ENCODE measurements around the gene SMC1B. TPM values are rescaled to one million over a fixed set of nuclear protein-coding genes. Genes with fewer than 3 reads are reported as not detected.

Gene SMC1B
- total and polyA plus RNA-seq, 4 donors = 0.02 to 0.05 TPM; not detected in 2

- TF ChIP-seq EGR1 (IDR thresholded peaks at IDR 0.05; ENCODE audit: low read depth in 2 of 2) (no peak), SP1 (IDR thresholded peaks at IDR 0.05) (no peak)
Observed at GRCh38 chr22:45312415-45312814, 101.0 kb downstream of the SMC1B start (continued).

DNA sequence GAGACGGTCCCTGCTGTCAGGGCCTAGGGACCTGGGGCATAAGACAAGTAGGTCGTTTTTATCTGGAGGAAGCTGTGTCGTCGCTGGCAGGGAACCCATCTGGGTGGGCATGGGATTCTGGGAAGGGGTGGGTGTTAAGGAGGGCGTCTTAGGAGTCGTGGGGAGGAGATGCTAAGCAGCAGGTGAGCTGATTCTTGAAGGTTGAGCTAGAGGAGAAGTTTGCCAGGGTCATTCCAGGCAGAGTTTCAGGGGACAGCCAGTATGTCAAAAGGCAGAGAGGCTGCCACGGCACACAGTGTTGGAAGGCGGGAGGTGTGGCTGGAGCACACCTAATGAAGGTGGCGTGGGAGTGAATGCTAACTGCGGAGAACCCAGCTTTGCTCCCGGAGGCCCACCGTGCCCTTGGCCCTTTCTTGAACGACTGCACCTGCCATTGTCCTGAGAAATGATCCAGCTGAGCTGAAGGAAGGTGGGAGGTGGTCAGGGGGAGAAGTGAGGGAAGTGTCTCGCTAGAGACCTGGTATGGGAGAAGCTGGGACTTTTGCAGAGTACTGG lies 102.3 kb downstream of the SMC1B start:
- TF ChIP-seq EGR1 (IDR thresholded peaks at IDR 0.05; ENCODE audit: low read depth in 2 of 2) = no peak
- TF ChIP-seq, protein P1, sequence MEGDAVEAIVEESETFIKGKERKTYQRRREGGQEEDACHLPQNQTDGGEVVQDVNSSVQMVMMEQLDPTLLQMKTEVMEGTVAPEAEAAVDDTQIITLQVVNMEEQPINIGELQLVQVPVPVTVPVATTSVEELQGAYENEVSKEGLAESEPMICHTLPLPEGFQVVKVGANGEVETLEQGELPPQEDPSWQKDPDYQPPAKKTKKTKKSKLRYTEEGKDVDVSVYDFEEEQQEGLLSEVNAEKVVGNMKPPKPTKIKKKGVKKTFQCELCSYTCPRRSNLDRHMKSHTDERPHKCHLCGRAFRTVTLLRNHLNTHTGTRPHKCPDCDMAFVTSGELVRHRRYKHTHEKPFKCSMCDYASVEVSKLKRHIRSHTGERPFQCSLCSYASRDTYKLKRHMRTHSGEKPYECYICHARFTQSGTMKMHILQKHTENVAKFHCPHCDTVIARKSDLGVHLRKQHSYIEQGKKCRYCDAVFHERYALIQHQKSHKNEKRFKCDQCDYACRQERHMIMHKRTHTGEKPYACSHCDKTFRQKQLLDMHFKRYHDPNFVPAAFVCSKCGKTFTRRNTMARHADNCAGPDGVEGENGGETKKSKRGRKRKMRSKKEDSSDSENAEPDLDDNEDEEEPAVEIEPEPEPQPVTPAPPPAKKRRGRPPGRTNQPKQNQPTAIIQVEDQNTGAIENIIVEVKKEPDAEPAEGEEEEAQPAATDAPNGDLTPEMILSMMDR (IDR thresholded peaks at IDR 0.05; ENCODE audit: low read depth, low read length, missing input control) = no peak
- no peak for TF ChIP-seq RAD21 (IDR thresholded peaks at IDR 0.05)
- TF ChIP-seq, protein P2, sequence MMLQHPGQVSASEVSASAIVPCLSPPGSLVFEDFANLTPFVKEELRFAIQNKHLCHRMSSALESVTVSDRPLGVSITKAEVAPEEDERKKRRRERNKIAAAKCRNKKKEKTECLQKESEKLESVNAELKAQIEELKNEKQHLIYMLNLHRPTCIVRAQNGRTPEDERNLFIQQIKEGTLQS (IDR thresholded peaks at IDR 0.05) = no peak
- no peak for TF ChIP-seq FOXA2 (IDR thresholded peaks at IDR 0.05)
- no peak for TF ChIP-seq SP1 (IDR thresholded peaks at IDR 0.05)
- no peak for TF ChIP-seq REST (IDR thresholded peaks at IDR 0.05)
- no peak for TF ChIP-seq TAF1 (conservative IDR thresholded peaks at IDR 0.05)
- TF ChIP-seq NR2F2 (IDR thresholded peaks at IDR 0.05) = no peak
- TF ChIP-seq RXRA (IDR thresholded peaks at IDR 0.05) = no peak
- TF ChIP-seq JUND (IDR thresholded peaks at IDR 0.05) = no peak
- no peak for TF ChIP-seq GABPA (IDR thresholded peaks at IDR 0.05 in 1 of 2, conservative IDR thresholded peaks at IDR 0.05 in 1 of 2)
- TF ChIP-seq, protein P3, sequence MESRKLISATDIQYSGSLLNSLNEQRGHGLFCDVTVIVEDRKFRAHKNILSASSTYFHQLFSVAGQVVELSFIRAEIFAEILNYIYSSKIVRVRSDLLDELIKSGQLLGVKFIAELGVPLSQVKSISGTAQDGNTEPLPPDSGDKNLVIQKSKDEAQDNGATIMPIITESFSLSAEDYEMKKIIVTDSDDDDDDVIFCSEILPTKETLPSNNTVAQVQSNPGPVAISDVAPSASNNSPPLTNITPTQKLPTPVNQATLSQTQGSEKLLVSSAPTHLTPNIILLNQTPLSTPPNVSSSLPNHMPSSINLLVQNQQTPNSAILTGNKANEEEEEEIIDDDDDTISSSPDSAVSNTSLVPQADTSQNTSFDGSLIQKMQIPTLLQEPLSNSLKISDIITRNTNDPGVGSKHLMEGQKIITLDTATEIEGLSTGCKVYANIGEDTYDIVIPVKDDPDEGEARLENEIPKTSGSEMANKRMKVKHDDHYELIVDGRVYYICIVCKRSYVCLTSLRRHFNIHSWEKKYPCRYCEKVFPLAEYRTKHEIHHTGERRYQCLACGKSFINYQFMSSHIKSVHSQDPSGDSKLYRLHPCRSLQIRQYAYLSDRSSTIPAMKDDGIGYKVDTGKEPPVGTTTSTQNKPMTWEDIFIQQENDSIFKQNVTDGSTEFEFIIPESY (IDR thresholded peaks at IDR 0.05) = no peak
- no peak for TF ChIP-seq FOXA1 (IDR thresholded peaks at IDR 0.05)
- TF ChIP-seq HNF4A (conservative IDR thresholded peaks at IDR 0.05) = no peak
- no peak for TF ChIP-seq MAX (IDR thresholded peaks at IDR 0.05)
- Histone ChIP-seq H3K27me3 (ENCODE audit: control insufficient read depth in 4 of 4, insufficient read depth in 4 of 4, low read length in 3 of 4) (no peaks in the 10 kb centered on the region), H3K4me1 (ENCODE audit: control insufficient read depth in 4 of 4, insufficient read depth in 4 of 4, low read length in 3 of 4) (peaks cover 2 to 20% (median 10%) of the 10 kb centered on the region in 4 donors), H3K9me3 (ENCODE audit: control insufficient read depth in 4 of 4, low read length in 3 of 4) (no peaks in the 10 kb centered on the region), H3K27ac (ENCODE audit: low read depth in 1 of 2, low read length in 2 of 2) (no peak overlapping the region), H3K4me3 (ENCODE audit: low read depth in 1 of 3, low read length in 3 of 3) (peak overlapping the region in 2 of 3 donors; percentile 65 to 87), H3K36me3 (ENCODE audit: control insufficient read depth in 4 of 4, insufficient read depth in 3 of 4, low read depth in 1 of 4, low read length in 3 of 4) (no peaks in the 10 kb centered on the region), H3K9ac (ENCODE audit: low read depth in 1 of 2, low read length in 2 of 2) (peak overlapping the region in 1 of 2 donors; percentile 59)
- WGBS = 66% methylated on average over 14 of the region's 14 CpGs
- no peak for DNase-seq (ENCODE audit: low spot score)
